ENCODE data around the gene MKNK1. TPM values are rescaled to one million over a fixed set of nuclear protein-coding genes. Genes with fewer than 3 reads are reported as not detected.

Gene MKNK1
- total RNA-seq, 1 donor: 17.7 TPM

GRCh38 chr1:46606255-46606965, 2.3 kb upstream of the MKNK1 start:
- no peak overlapping the region for H3K4me3 ChIP-seq (ENCODE audit: low read depth, low read length)
- TF ChIP-seq CTCF (IDR thresholded peaks at IDR 0.05; ENCODE audit: insufficient read depth, low read length): no peak
- no peak for DNase-seq (ENCODE audit: low read depth)

GRCh38 chr1:46605232-46605631, 1.2 kb upstream of the MKNK1 start:
- TF ChIP-seq CTCF (IDR thresholded peaks at IDR 0.05; ENCODE audit: insufficient read depth, low read length): no peak
- no peak overlapping the region for H3K4me3 ChIP-seq (ENCODE audit: low read depth, low read length)
- DNase-seq (ENCODE audit: low read depth): no peak

GRCh38 chr1:46603481-46603857, 599 bp downstream of the MKNK1 start:
- peak overlapping the region; percentile 97 for H3K4me3 ChIP-seq (ENCODE audit: low read depth, low read length)
- DNase-seq (ENCODE audit: low read depth): no peak
- TF ChIP-seq CTCF (IDR thresholded peaks at IDR 0.05; ENCODE audit: insufficient read depth, low read length): no peak

- no peak for DNase-seq (ENCODE audit: low read depth)
- TF ChIP-seq CTCF (IDR thresholded peaks at IDR 0.05; ENCODE audit: insufficient read depth, low read length): no peak
- no peak overlapping the region for H3K4me3 ChIP-seq (ENCODE audit: low read depth, low read length)
Measured at GRCh38 chr1:46601257-46602007, 2.6 kb downstream of the MKNK1 start.

- DNase-seq (ENCODE audit: low read depth): no peak
- no peak for TF ChIP-seq CTCF (IDR thresholded peaks at IDR 0.05; ENCODE audit: insufficient read depth, low read length)
- H3K4me3 ChIP-seq (ENCODE audit: low read depth, low read length): no peak overlapping the region
Measured at GRCh38 chr1:46599059-46599970, 4.8 kb downstream of the MKNK1 start.

- no peak for DNase-seq (ENCODE audit: low read depth)
- no peak overlapping the region for H3K4me3 ChIP-seq (ENCODE audit: low read depth, low read length)
- TF ChIP-seq CTCF (IDR thresholded peaks at IDR 0.05; ENCODE audit: insufficient read depth, low read length): no peak
Measured at GRCh38 chr1:46596846-46597245, 7.2 kb downstream of the MKNK1 start.
